Measurements from ENCODE around the gene CBLB.

CBLB gene

DNA sequence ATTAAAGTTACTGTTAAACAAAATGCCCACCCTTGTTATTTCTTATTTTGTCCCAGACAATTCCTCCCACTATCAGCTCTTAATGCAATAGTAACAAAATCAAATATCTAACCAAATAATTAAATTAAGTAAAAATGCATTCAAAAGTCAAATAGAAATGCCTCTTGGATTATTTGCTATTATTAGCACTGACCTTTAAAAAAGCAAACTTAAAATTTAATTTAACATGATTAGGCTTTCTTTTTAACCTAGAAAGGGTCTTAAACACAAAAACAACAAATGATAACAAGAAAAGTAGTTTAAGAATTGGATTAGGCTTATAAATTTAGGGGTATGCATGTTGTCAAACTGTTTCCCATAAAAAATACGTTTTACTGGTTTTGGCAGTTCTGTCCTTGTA lies 159.8 kb downstream of the CBLB start:
- DNase-seq (ENCODE audit: low spot score): no peak
- in situ Hi-C loops (cut with MboI; ENCODE audit: low sequenced_read_pairs, unreplicated experiment): no loop called here
- TF ChIP-seq, protein P1, sequence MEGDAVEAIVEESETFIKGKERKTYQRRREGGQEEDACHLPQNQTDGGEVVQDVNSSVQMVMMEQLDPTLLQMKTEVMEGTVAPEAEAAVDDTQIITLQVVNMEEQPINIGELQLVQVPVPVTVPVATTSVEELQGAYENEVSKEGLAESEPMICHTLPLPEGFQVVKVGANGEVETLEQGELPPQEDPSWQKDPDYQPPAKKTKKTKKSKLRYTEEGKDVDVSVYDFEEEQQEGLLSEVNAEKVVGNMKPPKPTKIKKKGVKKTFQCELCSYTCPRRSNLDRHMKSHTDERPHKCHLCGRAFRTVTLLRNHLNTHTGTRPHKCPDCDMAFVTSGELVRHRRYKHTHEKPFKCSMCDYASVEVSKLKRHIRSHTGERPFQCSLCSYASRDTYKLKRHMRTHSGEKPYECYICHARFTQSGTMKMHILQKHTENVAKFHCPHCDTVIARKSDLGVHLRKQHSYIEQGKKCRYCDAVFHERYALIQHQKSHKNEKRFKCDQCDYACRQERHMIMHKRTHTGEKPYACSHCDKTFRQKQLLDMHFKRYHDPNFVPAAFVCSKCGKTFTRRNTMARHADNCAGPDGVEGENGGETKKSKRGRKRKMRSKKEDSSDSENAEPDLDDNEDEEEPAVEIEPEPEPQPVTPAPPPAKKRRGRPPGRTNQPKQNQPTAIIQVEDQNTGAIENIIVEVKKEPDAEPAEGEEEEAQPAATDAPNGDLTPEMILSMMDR (IDR thresholded peaks at IDR 0.05; ENCODE audit: borderline replicate concordance, control extremely low read depth, extremely low read depth, insufficient read depth, missing control alignments): no peak

DNA sequence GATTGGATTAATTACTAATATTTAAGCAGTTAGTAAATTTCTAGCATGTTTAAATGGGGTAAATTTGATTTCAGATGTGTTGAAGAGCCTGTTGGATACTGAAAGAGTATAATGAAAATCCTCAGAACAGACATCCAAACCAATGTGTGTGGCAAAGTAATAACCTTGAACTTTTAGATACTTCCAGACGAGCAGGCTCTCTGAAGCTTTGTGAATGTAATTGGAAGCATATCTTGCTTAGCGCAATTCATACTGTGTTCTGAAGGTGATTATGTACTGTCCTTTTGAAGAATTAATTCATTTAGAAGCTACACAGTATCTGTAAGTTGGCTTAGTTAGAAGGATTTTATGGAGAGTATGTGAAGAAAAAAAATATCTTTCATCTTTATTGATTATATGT lies 161.8 kb downstream of the CBLB start:
- in situ Hi-C loops (cut with MboI; ENCODE audit: low sequenced_read_pairs, unreplicated experiment): no loop called here
- TF ChIP-seq, protein P1 (IDR thresholded peaks at IDR 0.05; ENCODE audit: borderline replicate concordance, control extremely low read depth, extremely low read depth, insufficient read depth, missing control alignments): no peak
- DNase-seq (ENCODE audit: low spot score): no peak

- no peak for DNase-seq (ENCODE audit: low spot score)
- in situ Hi-C loops (cut with MboI; ENCODE audit: low sequenced_read_pairs, unreplicated experiment): no loop called here
- TF ChIP-seq, protein P1 (IDR thresholded peaks at IDR 0.05; ENCODE audit: borderline replicate concordance, control extremely low read depth, extremely low read depth, insufficient read depth, missing control alignments): no peak
Observed at GRCh38 chr3:105704726-105705410, 163.9 kb downstream of the CBLB start.

GRCh38 chr3:105700575-105700974 lies 168.2 kb downstream of the CBLB start:
- DNase-seq (ENCODE audit: low spot score): no peak
- in situ Hi-C loops (cut with MboI; ENCODE audit: low sequenced_read_pairs, unreplicated experiment): no loop called here
- TF ChIP-seq, protein P1 (IDR thresholded peaks at IDR 0.05; ENCODE audit: borderline replicate concordance, control extremely low read depth, extremely low read depth, insufficient read depth, missing control alignments): no peak

GRCh38 chr3:105691633-105692032 lies 177.2 kb downstream of the CBLB start:
- TF ChIP-seq, protein P1 (IDR thresholded peaks at IDR 0.05; ENCODE audit: borderline replicate concordance, control extremely low read depth, extremely low read depth, insufficient read depth, missing control alignments): no peak
- DNase-seq (ENCODE audit: low spot score): no peak
- in situ Hi-C loops (cut with MboI; ENCODE audit: low sequenced_read_pairs, unreplicated experiment): no loop called here

- in situ Hi-C loops (cut with MboI; ENCODE audit: low sequenced_read_pairs, unreplicated experiment): no loop called here
- DNase-seq (ENCODE audit: low spot score): no peak
- TF ChIP-seq, protein P1 (IDR thresholded peaks at IDR 0.05; ENCODE audit: borderline replicate concordance, control extremely low read depth, extremely low read depth, insufficient read depth, missing control alignments): no peak
Observed at GRCh38 chr3:105691053-105691452, 177.8 kb downstream of the CBLB start.
